B cell (primary cell): Measurements from ENCODE around the gene MYOM1.

Experiments used
- CTCF ChIP-seq: fragments of 200-600 bp; IDR thresholded peaks from one replicate; pipeline ENCODE4 v1.8.0; 2022; ENCODE audit warnings: antibody characterized with exemption, mild to moderate bottlenecking
- EZH2 ChIP-seq: IDR thresholded peaks from 2 replicates; pipeline ENCODE4 v1.6.1; 2012; ENCODE audit warnings: borderline replicate concordance, low read depth, mild to moderate bottlenecking, moderate library complexity, low read length; ENCODE audit not compliant: insufficient read depth, poor library complexity, severe bottlenecking

GRCh38 chr18:3219631-3220335, at the start of gene MYOM1:
- TF ChIP-seq CTCF (no peak), EZH2 (no peak)
